H9 (cell line): Measurements from ENCODE around the gene MGAT4A. TPM values are rescaled to one million over a fixed set of nuclear protein-coding genes. Genes with fewer than 3 reads are reported as not detected.

Source experiments
- DNase-seq: peaks from one replicate; pipeline ENCODE4 v3.0.0-alpha.2; 2017
- H2AFZ ChIP-seq: one replicate; pipeline ENCODE4 v1.6.1; 2013; ENCODE audit warnings: mild to moderate bottlenecking, low read length, control low read depth, moderate library complexity
- H2AK5ac ChIP-seq: 2 replicates; pipeline ENCODE4 v1.6.1; 2013; ENCODE audit warnings: low read length, control low read depth, mixed read lengths; ENCODE audit not compliant: insufficient read length
- H2BK120ac ChIP-seq: one replicate; pipeline ENCODE4 v1.6.1; 2013; ENCODE audit warnings: low read depth, mild to moderate bottlenecking, low read length, control low read depth, inconsistent platforms; ENCODE audit not compliant: poor library complexity, severe bottlenecking
- H2BK12ac ChIP-seq: 2 replicates; pipeline ENCODE4 v1.6.1; 2013; ENCODE audit warnings: low read length, control low read depth, mixed read lengths, low read depth; ENCODE audit not compliant: insufficient read length
- H2BK15ac ChIP-seq: 2 replicates; pipeline ENCODE4 v1.6.1; 2013; ENCODE audit warnings: low read depth, low read length, control low read depth
- H2BK20ac ChIP-seq: one replicate; pipeline ENCODE4 v1.6.1; 2013; ENCODE audit warnings: low read depth, mild to moderate bottlenecking, low read length, control low read depth, inconsistent platforms; ENCODE audit not compliant: poor library complexity, severe bottlenecking
- H2BK5ac ChIP-seq: 2 replicates; pipeline ENCODE4 v1.6.1; 2013; ENCODE audit warnings: low read length, control low read depth, mixed read lengths; ENCODE audit not compliant: insufficient read length
- H3K14ac ChIP-seq: 2 replicates; pipeline ENCODE4 v1.6.1; 2013; ENCODE audit warnings: low read length, control low read depth; ENCODE audit not compliant: insufficient read depth
- H3K18ac ChIP-seq: 2 replicates; pipeline ENCODE4 v1.6.1; 2013; ENCODE audit warnings: low read depth, mild to moderate bottlenecking, mixed read lengths, low read length, control low read depth; ENCODE audit not compliant: insufficient read length
- H3K23ac ChIP-seq: 2 replicates; pipeline ENCODE4 v1.6.1; 2013; ENCODE audit warnings: low read length, control low read depth, mixed read lengths, low read depth; ENCODE audit not compliant: insufficient read length
- H3K23me2 ChIP-seq: 2 replicates; pipeline ENCODE4 v1.6.1; 2013; ENCODE audit warnings: low read depth, mild to moderate bottlenecking, mixed read lengths, low read length, control low read depth; ENCODE audit not compliant: insufficient read length, poor library complexity, severe bottlenecking
- H3K27ac ChIP-seq: 2 replicates; pipeline ENCODE4 v1.5.1; 2013; ENCODE audit warnings: low read length, control low read depth, mixed read lengths, low read depth; ENCODE audit not compliant: insufficient read length
- H3K27me3 ChIP-seq: 2 replicates; pipeline ENCODE4 v1.6.1; 2013; ENCODE audit warnings: low read length, control low read depth, inconsistent platforms; ENCODE audit not compliant: insufficient read depth
- H3K4ac ChIP-seq: 2 replicates; pipeline ENCODE4 v1.6.1; 2013; ENCODE audit warnings: low read depth, mild to moderate bottlenecking, control low read depth, inconsistent platforms, low read length, moderate library complexity
- H3K4me1 ChIP-seq: 2 replicates; pipeline ENCODE4 v1.6.1; 2013; ENCODE audit warnings: low read length, control low read depth, inconsistent platforms; ENCODE audit not compliant: insufficient read depth
- H3K4me2 ChIP-seq: 2 replicates; pipeline ENCODE4 v1.6.1; 2013; ENCODE audit warnings: low read length, control low read depth, mixed read lengths; ENCODE audit not compliant: insufficient read length, insufficient read depth
- H3K56ac ChIP-seq: 2 replicates; pipeline ENCODE4 v1.6.1; 2013; ENCODE audit warnings: low read depth, mild to moderate bottlenecking, mixed read lengths, low read length, control low read depth; ENCODE audit not compliant: insufficient read length
- H3K79me1 ChIP-seq: 2 replicates; pipeline ENCODE4 v1.6.1; 2013; ENCODE audit warnings: low read depth, mild to moderate bottlenecking, moderate library complexity, low read length, control low read depth, inconsistent platforms; ENCODE audit not compliant: insufficient read depth, poor library complexity, severe bottlenecking
- H3K79me2 ChIP-seq: 2 replicates; pipeline ENCODE4 v1.6.1; 2013; ENCODE audit warnings: low read length, control low read depth, inconsistent platforms; ENCODE audit not compliant: insufficient read depth
- H3K9ac ChIP-seq: 2 replicates; pipeline ENCODE4 v1.6.1; 2013; ENCODE audit warnings: low read length, control low read depth, mixed read lengths; ENCODE audit not compliant: insufficient read length; ENCODE audit errors: extremely low read depth
- H3K9me3 ChIP-seq: one replicate; pipeline ENCODE4 v1.6.1; 2013; ENCODE audit warnings: low read depth, low read length, inconsistent platforms; ENCODE audit not compliant: control insufficient read depth
- H3T11ph ChIP-seq: one replicate; pipeline ENCODE4 v1.6.1; 2013; ENCODE audit warnings: mild to moderate bottlenecking, low read length, control low read depth, inconsistent platforms
- H4K20me1 ChIP-seq: one replicate; pipeline ENCODE4 v1.6.1; 2013; ENCODE audit not compliant: control insufficient read depth, insufficient read length, insufficient read depth
- H4K5ac ChIP-seq: 2 replicates; pipeline ENCODE4 v1.6.1; 2013; ENCODE audit warnings: low read depth, mild to moderate bottlenecking, mixed read lengths, low read length, control low read depth; ENCODE audit not compliant: insufficient read length
- H4K8ac ChIP-seq: replicated peaks from 2 replicates; pipeline ENCODE4 v1.6.1; 2013; ENCODE audit warnings: low read length, control low read depth, mixed read lengths, low read depth; ENCODE audit not compliant: insufficient read length
- H4K91ac ChIP-seq: 2 replicates; pipeline ENCODE4 v1.6.1; 2013; ENCODE audit warnings: low read depth, mild to moderate bottlenecking, moderate library complexity, mixed read lengths, low read length, control low read depth; ENCODE audit not compliant: insufficient read length
- H3K27ac Mint-ChIP-seq, 3 experiments: 2 replicates in 2 of 3; 3 replicates in 1 of 3; pipeline ENCODE4 v1.8.0; 2020 to 2021; ENCODE audit warnings: mixed read lengths in 3 of 3, mild to moderate bottlenecking in 1 of 3, moderate library complexity in 1 of 3
- H3K27me3 Mint-ChIP-seq: 2 replicates; pipeline ENCODE4 v1.8.0; 2021; ENCODE audit warnings: low read depth, mild to moderate bottlenecking, moderate library complexity, mixed read lengths
- H3K36me3 Mint-ChIP-seq, 3 experiments: 2 replicates in 2 of 3; 3 replicates in 1 of 3; pipeline ENCODE4 v1.8.0; 2020 to 2021; ENCODE audit warnings: low read depth in 3 of 3, mixed read lengths in 3 of 3; ENCODE audit not compliant: insufficient read depth in 1 of 3
- H3K4me1 Mint-ChIP-seq, 2 experiments: 2 replicates each; pipeline ENCODE4 v1.8.0; 2020; ENCODE audit warnings: mixed read lengths in 2 of 2
- H3K4me3 Mint-ChIP-seq, 2 experiments: 2 replicates in 1 of 2; 3 replicates in 1 of 2; pipeline ENCODE4 v1.8.0; 2020 to 2021; ENCODE audit warnings: mild to moderate bottlenecking in 2 of 2, mixed read lengths in 2 of 2, moderate library complexity in 1 of 2
- H3K9me3 Mint-ChIP-seq, 2 experiments: 2 replicates in 1 of 2; 3 replicates in 1 of 2; pipeline ENCODE4 v1.8.0; 2020; ENCODE audit warnings: mild to moderate bottlenecking in 2 of 2, mixed read lengths in 2 of 2, moderate library complexity in 1 of 2
- CTCF ChIP-seq: fragments of 200-600 bp; sonication (generic); conservative IDR thresholded peaks from 3 replicates; pipeline ENCODE4 v1.8.0; 2021; ENCODE audit warnings: antibody characterized with exemption, mild to moderate bottlenecking
- WGBS: extraction: QIAGEN DNeasy Blood & Tissue Kit; methylation state at CpG from one replicate; pipeline ENCODE4 v1.1.7; 2013; ENCODE audit warnings: missing lambda C conversion rate, low lambda C conversion rate, mixed read lengths; ENCODE audit not compliant: insufficient read length; ENCODE audit errors: extremely low coverage; 5-methylcytosine and 5-hydroxymethylcytosine counted together
- total RNA-seq: library from RNA; stranded (reverse); gene quantifications from 2 replicates; pipeline ENCODE4 v1.2.1, GENCODE V29; 2021

MGAT4A gene
- total RNA-seq, 1 experiment from 2014 or later, result 3.5 TPM

- no peak overlapping the region for H3K27ac ChIP-seq
- Mint-ChIP-seq H3K4me3 (no peak overlapping the region), H3K4me1 (no peaks in the 10 kb centered on the region), H3K9me3 (no peaks in the 10 kb centered on the region), H3K27ac (no peak overlapping the region), H3K27me3 (no peaks in the 10 kb centered on the region; the same call in 1 of the 2 replicates), H3K36me3 (no peaks in the 10 kb centered on the region)
- H3K27me3 ChIP-seq, result no peaks in the 10 kb centered on the region
- no peak overlapping the region for H4K8ac ChIP-seq
- no peak overlapping the region for H3K4me2 ChIP-seq
- H3T11ph ChIP-seq, result no peak overlapping the region
- no peak overlapping the region for H2BK15ac ChIP-seq
- no CpG with 5 or more reads among the region's 6 CpGs for WGBS
- no peak for DNase-seq
- H3K79me2 ChIP-seq, result no peaks in the 10 kb centered on the region
- no peak for TF ChIP-seq CTCF
- H2AFZ ChIP-seq, result no peak overlapping the region
- no peak overlapping the region for H3K23ac ChIP-seq
- H3K56ac ChIP-seq, result no peak overlapping the region
- no peak overlapping the region for H3K9ac ChIP-seq
- H4K5ac ChIP-seq, result no peak overlapping the region
- no peaks in the 10 kb centered on the region for H3K4me1 ChIP-seq
- no peak overlapping the region for H2BK5ac ChIP-seq
- no peak overlapping the region for H4K91ac ChIP-seq
- H2BK120ac ChIP-seq, result no peak overlapping the region
- H3K14ac ChIP-seq, result no peak overlapping the region
- H2BK12ac ChIP-seq, result no peak overlapping the region
- H2AK5ac ChIP-seq, result no peak overlapping the region
- H3K18ac ChIP-seq, result no peak overlapping the region
- no peaks in the 10 kb centered on the region for H4K20me1 ChIP-seq
- H3K4ac ChIP-seq, result no peak overlapping the region
- no peaks in the 10 kb centered on the region for H3K9me3 ChIP-seq
- H3K79me1 ChIP-seq, result no peaks in the 10 kb centered on the region
- H3K23me2 ChIP-seq, result no peaks in the 10 kb centered on the region
- H2BK20ac ChIP-seq, result no peak overlapping the region
Observed at GRCh38 chr2:98763209-98763951, 32.4 kb upstream of the MGAT4A start.
